PC-3 (cell line): Measurements from ENCODE around the gene ZBTB22. TPM values are rescaled to one million over a fixed set of nuclear protein-coding genes. Genes with fewer than 3 reads are reported as not detected.

Experiments used
- ATAC-seq: fragments of 200-7000 bp; cut with Tn5 transposase; 2 replicates; pipeline ENCODE4 v1.9.1; 2020; ENCODE audit warnings: mild to moderate bottlenecking, moderate library complexity
- BruUV-seq: library from RNA; stranded (reverse); fragments of 400-500 nt; replicated peaks from 2 replicates; lab custom pipeline; 2021; lab: Mats Ljungman, UMichigan
- CTCF ChIA-PET: fragments of 300-600 bp; sonication (Branson Sonifier 250); formaldehyde crosslinking; loops from one replicate; lab custom pipeline; 2022; ENCODE audit warnings: antibody characterized with exemption; lab: Charles Lee
- POLR2A ChIA-PET: fragments of 300-600 bp; sonication (Branson Sonifier 250); formaldehyde crosslinking; loops from one replicate; lab custom pipeline; 2022; ENCODE audit warnings: antibody characterized with exemption; ENCODE audit not compliant: unreplicated experiment; lab: Charles Lee
- DNase-seq: peaks from one replicate; pipeline ENCODE4 v3.0.0-alpha.2; 2015
- H2AFZ ChIP-seq: fragments of 300-600 bp; sonication (generic); 2 replicates; pipeline ENCODE4 v1.6.0; 2016; ENCODE audit warnings: antibody characterized with exemption, low read length
- H3F3A ChIP-seq: fragments of 300-600 bp; sonication (generic); one replicate; pipeline ENCODE4 v1.6.0; 2017; ENCODE audit warnings: antibody characterized with exemption, low read length, control low read depth, mild to moderate bottlenecking; ENCODE audit not compliant: unreplicated experiment
- H3K27ac ChIP-seq: fragments of 300-600 bp; sonication (generic); 2 replicates; pipeline ENCODE4 v1.5.1; 2016; ENCODE audit warnings: mild to moderate bottlenecking, low read length
- H3K27me3 ChIP-seq: fragments of 300-600 bp; sonication (generic); 2 replicates; pipeline ENCODE4 v1.6.1; 2016; ENCODE audit warnings: low read length, mixed read lengths
- H3K36me3 ChIP-seq: fragments of 300-600 bp; sonication (generic); 2 replicates; pipeline ENCODE4 v1.6.1; 2016; ENCODE audit warnings: low read depth, mixed run types, low read length, mixed read lengths
- H3K4me1 ChIP-seq: fragments of 300-600 bp; sonication (generic); 2 replicates; pipeline ENCODE4 v1.5.1; 2016; ENCODE audit warnings: low read length; ENCODE audit not compliant: insufficient read depth
- H3K4me2 ChIP-seq: fragments of 300-600 bp; sonication (generic); 2 replicates; pipeline ENCODE4 v1.6.0; 2016; ENCODE audit warnings: low read length
- H3K4me3 ChIP-seq: fragments of 300-600 bp; sonication (generic); 2 replicates; pipeline ENCODE4 v1.5.1; 2016; ENCODE audit warnings: mild to moderate bottlenecking, low read length, mixed read lengths
- H3K79me2 ChIP-seq: fragments of 300-600 bp; sonication (generic); 2 replicates; pipeline ENCODE4 v1.6.1; 2017; ENCODE audit warnings: low read length, mixed read lengths
- H3K9ac ChIP-seq: fragments of 300-600 bp; sonication (generic); 2 replicates; pipeline ENCODE4 v1.6.0; 2016; ENCODE audit warnings: mild to moderate bottlenecking, low read length
- H3K9me2 ChIP-seq: fragments of 300-600 bp; sonication (generic); replicated peaks from 2 replicates; pipeline ENCODE4 v1.6.1; 2016; ENCODE audit warnings: mixed run types, low read length, mixed read lengths
- H3K9me3 ChIP-seq: fragments of 300-600 bp; sonication (generic); 2 replicates; pipeline ENCODE4 v1.6.1; 2016; ENCODE audit warnings: low read length, mixed read lengths
- H4K20me1 ChIP-seq: fragments of 300-600 bp; sonication (generic); 2 replicates; pipeline ENCODE4 v1.6.1; 2016; ENCODE audit warnings: low read length, mixed read lengths
- EZH2 ChIP-seq: fragments of 300-600 bp; sonication (generic); IDR thresholded peaks from one replicate; pipeline ENCODE4 v1.6.1; 2017; ENCODE audit warnings: antibody characterized with exemption, mild to moderate bottlenecking, low read length; ENCODE audit not compliant: unreplicated experiment
- EZH2phosphoT487 ChIP-seq: fragments of 300-600 bp; sonication (generic); IDR thresholded peaks from 2 replicates; pipeline ENCODE4 v1.6.1; 2018; ENCODE audit warnings: mild to moderate bottlenecking, antibody characterized with exemption, low read length, borderline replicate concordance
- intact Hi-C: fragments of 100-400 bp; cut with micrococcal nuclease; formaldehyde crosslinking; loops from 2 replicates; pipeline ENCODE4 v1.9.0; 2023
- total RNA-seq: library from RNA; depleted of rRNA; stranded (reverse); fragments of >200 nt; gene quantifications from 2 replicates; pipeline ENCODE4 v1.2.3, GENCODE V29; 2014
- TF ChIP-seq, protein P1 (sequence below): fragments of 300-600 bp; sonication (generic); conservative IDR thresholded peaks from 2 replicates; pipeline ENCODE4 v1.5.1; 2017; ENCODE audit warnings: antibody characterized with exemption, low read depth, mild to moderate bottlenecking, low read length

The ZBTB22 gene
- total RNA-seq, 1 experiment from 2014 or later = 18.8 TPM

GRCh38 chr6:33313105-33313708 lies 4.3 kb downstream of the ZBTB22 start:
- Histone ChIP-seq H4K20me1 (peaks cover 6% of the 10 kb centered on the region; the same call in 1 of the 2 replicates), H3K4me1 (peaks cover 19% of the 10 kb centered on the region), H3K9ac (peak overlapping the region; percentile 92), H3K4me2 (peak overlapping the region; percentile 87), H3K27ac (peak overlapping the region; percentile 82), H2AFZ (peak overlapping the region; percentile 58), H3K27me3 (no peaks in the 10 kb centered on the region), H3F3A (no peaks in the 10 kb centered on the region), H3K9me2 (no peaks in the 10 kb centered on the region), H3K9me3 (no peaks in the 10 kb centered on the region), H3K4me3 (peak overlapping the region; percentile 75), H3K36me3 (no peaks in the 10 kb centered on the region), H3K79me2 (peaks cover 46% of the 10 kb centered on the region)
- intact Hi-C loops = loop anchor here (2.0 kb wide), 2 partner anchors 14 to 78 kb away; partner anchors contain the start of genes KIFC1 and RGL2
- DNase-seq = no peak
- POLR2A ChIA-PET = no interaction called here
- no peak for TF ChIP-seq EZH2phosphoT487
- TF ChIP-seq, protein P1, sequence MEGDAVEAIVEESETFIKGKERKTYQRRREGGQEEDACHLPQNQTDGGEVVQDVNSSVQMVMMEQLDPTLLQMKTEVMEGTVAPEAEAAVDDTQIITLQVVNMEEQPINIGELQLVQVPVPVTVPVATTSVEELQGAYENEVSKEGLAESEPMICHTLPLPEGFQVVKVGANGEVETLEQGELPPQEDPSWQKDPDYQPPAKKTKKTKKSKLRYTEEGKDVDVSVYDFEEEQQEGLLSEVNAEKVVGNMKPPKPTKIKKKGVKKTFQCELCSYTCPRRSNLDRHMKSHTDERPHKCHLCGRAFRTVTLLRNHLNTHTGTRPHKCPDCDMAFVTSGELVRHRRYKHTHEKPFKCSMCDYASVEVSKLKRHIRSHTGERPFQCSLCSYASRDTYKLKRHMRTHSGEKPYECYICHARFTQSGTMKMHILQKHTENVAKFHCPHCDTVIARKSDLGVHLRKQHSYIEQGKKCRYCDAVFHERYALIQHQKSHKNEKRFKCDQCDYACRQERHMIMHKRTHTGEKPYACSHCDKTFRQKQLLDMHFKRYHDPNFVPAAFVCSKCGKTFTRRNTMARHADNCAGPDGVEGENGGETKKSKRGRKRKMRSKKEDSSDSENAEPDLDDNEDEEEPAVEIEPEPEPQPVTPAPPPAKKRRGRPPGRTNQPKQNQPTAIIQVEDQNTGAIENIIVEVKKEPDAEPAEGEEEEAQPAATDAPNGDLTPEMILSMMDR = 0 out of 2 replicates have a peak, but pooled peaks have one; percentile 9
- TF ChIP-seq EZH2 = no peak
- ATAC-seq = 0 out of 2 replicates have a peak, but pooled peaks have one; percentile 1
- BruUV-seq = TSS peak; percentile 70
- CTCF ChIA-PET = interaction anchor here (0.6 kb wide), 2 partner anchors 75 to 621 kb away, joined by 3 read pairs; no protein-coding TSS in a partner anchor

GRCh38 chr6:33312361-33313104 lies 5.0 kb downstream of the ZBTB22 start:
- CTCF ChIA-PET = interaction anchor here (0.6 to 0.7 kb wide), 2 partner anchors 179 to 620 kb away, joined by 3 read pairs; no protein-coding TSS in a partner anchor
- ATAC-seq = peak; percentile 51
- Histone ChIP-seq H3K9me3 (no peaks in the 10 kb centered on the region), H3K36me3 (no peaks in the 10 kb centered on the region), H4K20me1 (peaks cover 6% of the 10 kb centered on the region; the same call in 1 of the 2 replicates), H3K4me2 (peak overlapping the region; percentile 87), H2AFZ (peak overlapping the region; percentile 63), H3K4me1 (peaks cover 18% of the 10 kb centered on the region), H3F3A (no peaks in the 10 kb centered on the region), H3K27ac (peak overlapping the region; percentile 82), H3K9ac (peak overlapping the region; percentile 92), H3K4me3 (peak overlapping the region; percentile 75), H3K27me3 (no peaks in the 10 kb centered on the region), H3K79me2 (peaks cover 46% of the 10 kb centered on the region), H3K9me2 (no peaks in the 10 kb centered on the region)
- BruUV-seq = no TSS peak
- POLR2A ChIA-PET = interaction anchor here (0.6 to 0.7 kb wide), 2 partner anchors 12 to 13 kb away, joined by 4 to 6 read pairs; no protein-coding TSS in a partner anchor
- TF ChIP-seq, protein P1 = no peak
- no peak for TF ChIP-seq EZH2
- TF ChIP-seq EZH2phosphoT487 = no peak
- intact Hi-C loops = loop anchor here (2.0 kb wide), 2 partner anchors 14 to 78 kb away; partner anchors contain the start of genes KIFC1 and RGL2
- DNase-seq = peak; percentile 79
